LNCaP clone FGC (cell line): ENCODE measurements around the gene OR2D2.

Experiments
- DNase-seq: peaks from one replicate; pipeline ENCODE4 v3.0.0-alpha.2; 2011; ENCODE audit warnings: low read depth
- H3K4me3 ChIP-seq: 2 replicates; pipeline ENCODE4 v1.5.1; 2011; ENCODE audit warnings: mild to moderate bottlenecking, low read depth, low read length, control low read depth
- TF ChIP-seq, protein P1 (sequence below): IDR thresholded peaks from 2 replicates; pipeline ENCODE4 v1.5.1; 2012; ENCODE audit warnings: mild to moderate bottlenecking; ENCODE audit not compliant: control insufficient read depth, insufficient read depth; ENCODE audit errors: extremely low read depth

Gene OR2D2, protein sequence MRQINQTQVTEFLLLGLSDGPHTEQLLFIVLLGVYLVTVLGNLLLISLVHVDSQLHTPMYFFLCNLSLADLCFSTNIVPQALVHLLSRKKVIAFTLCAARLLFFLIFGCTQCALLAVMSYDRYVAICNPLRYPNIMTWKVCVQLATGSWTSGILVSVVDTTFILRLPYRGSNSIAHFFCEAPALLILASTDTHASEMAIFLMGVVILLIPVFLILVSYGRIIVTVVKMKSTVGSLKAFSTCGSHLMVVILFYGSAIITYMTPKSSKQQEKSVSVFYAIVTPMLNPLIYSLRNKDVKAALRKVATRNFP

DNA sequence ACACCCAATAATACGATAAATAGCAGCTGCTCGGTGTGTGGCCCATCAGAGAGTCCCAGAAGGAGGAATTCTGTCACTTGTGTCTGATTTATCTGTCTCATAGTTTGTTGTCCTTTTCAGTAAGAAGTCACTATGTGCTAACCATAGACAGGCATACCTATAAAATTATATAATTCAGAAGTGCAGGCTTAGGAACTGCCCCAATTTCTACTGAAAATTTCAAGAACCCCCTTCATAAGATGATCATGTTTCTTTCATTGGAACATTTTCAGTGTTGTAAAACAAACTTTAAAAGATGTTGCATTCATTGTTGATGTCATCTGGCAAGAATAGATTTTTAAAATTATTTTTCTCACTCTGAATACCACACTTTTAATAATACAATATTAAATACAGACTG is at the start of gene OR2D2:
Gene OR2D2 (minus strand): TSS at position 101 of the 400 bp plus-strand sequence. CDS start 0 bp downstream, at position 101.
- no peak within 1 kb of the TSS for H3K4me3 ChIP-seq
- DNase-seq: no peak
- TF ChIP-seq, protein P1, sequence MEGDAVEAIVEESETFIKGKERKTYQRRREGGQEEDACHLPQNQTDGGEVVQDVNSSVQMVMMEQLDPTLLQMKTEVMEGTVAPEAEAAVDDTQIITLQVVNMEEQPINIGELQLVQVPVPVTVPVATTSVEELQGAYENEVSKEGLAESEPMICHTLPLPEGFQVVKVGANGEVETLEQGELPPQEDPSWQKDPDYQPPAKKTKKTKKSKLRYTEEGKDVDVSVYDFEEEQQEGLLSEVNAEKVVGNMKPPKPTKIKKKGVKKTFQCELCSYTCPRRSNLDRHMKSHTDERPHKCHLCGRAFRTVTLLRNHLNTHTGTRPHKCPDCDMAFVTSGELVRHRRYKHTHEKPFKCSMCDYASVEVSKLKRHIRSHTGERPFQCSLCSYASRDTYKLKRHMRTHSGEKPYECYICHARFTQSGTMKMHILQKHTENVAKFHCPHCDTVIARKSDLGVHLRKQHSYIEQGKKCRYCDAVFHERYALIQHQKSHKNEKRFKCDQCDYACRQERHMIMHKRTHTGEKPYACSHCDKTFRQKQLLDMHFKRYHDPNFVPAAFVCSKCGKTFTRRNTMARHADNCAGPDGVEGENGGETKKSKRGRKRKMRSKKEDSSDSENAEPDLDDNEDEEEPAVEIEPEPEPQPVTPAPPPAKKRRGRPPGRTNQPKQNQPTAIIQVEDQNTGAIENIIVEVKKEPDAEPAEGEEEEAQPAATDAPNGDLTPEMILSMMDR: no peak

DNA sequence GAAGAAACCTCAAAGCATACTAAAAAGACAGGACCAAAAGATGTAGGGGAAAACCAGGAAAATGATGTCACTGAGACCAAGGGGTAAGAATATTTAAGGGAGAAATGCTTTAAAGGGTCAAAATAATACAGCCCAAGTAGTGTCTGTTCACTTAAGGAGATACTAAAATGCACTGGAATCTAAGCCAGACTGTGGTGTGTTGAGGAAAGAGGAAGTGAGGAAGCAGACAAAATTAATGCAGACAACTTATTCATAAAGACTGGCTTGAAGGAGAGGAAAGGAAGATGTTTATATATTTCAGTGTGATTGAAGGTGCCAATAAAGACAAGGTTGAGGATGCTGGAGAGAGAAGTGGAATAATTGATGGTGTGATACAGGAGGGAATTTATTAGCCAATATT is 49.7 kb upstream of the OR2D2 start:
- DNase-seq: no peak
- no peak overlapping the region for H3K4me3 ChIP-seq
- TF ChIP-seq, protein P1: no peak

DNA sequence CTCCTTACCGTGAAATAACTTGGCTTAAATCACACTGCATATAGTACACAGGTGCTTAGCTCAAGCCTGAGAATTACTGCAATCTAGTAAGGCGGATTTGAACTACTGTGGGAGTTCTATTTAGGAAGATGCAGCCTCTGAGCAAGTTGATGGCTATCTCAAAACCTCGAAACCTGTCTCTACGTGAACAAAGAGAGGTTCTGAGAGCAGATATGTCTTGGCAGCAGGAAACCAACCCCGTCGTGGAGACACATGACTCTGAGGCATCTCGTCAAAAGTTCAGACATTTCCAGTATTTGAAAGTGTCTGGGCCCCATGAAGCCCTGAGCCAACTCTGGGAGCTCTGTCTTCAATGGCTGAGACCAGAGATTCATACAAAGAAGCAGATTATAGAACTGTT is 39.8 kb upstream of the OR2D2 start:
- no peak overlapping the region for H3K4me3 ChIP-seq
- DNase-seq: no peak
- TF ChIP-seq, protein P1: no peak

- H3K4me3 ChIP-seq: no peak overlapping the region
- no peak for DNase-seq
- TF ChIP-seq, protein P1: no peak
Measured at GRCh38 chr11:6931146-6931713, 38.9 kb upstream of the OR2D2 start.

GRCh38 chr11:6928916-6929315 is 36.6 kb upstream of the OR2D2 start:
- no peak overlapping the region for H3K4me3 ChIP-seq
- TF ChIP-seq, protein P1: no peak

GRCh38 chr11:6927030-6927617 is 34.8 kb upstream of the OR2D2 start:
- TF ChIP-seq, protein P1: no peak
- no peak for DNase-seq
- H3K4me3 ChIP-seq: peak overlapping the region; percentile 68

More at GRCh38 chr11:6928916-6929315, 36.6 kb upstream of the OR2D2 start:
- no peak for DNase-seq
